ENCODE measurements around the gene DNAI1.

The DNAI1 gene

GRCh38 chr9:34552606-34552981 is 94.0 kb downstream of the DNAI1 start:
- no peak overlapping the region for H2BK5ac ChIP-seq (ENCODE audit: low read length)
- no CpG with 5 or more reads among the region's 13 CpGs for WGBS, 2 donors (ENCODE audit: extremely low coverage in 2 of 2, insufficient read length in 2 of 2, insufficient replicate concordance in 1 of 2)
- no peak overlapping the region for H3K27ac ChIP-seq (replicated peaks; ENCODE audit: low read length)
- H3K23ac ChIP-seq (ENCODE audit: low read depth, low read length, poor library complexity), result no peak overlapping the region
- H3K4me1 ChIP-seq (ENCODE audit: control insufficient read depth in 2 of 2, insufficient read depth in 1 of 2, low read depth in 1 of 2, low read length in 2 of 2), result peaks cover 8 to 15% of the 10 kb centered on the region in 2 donors
- no peak overlapping the region for H3K18ac ChIP-seq (ENCODE audit: low read length)
- H2BK15ac ChIP-seq (ENCODE audit: low read length), result no peak overlapping the region
- peaks cover 24 to 78% of the 10 kb centered on the region in 2 donors for H3K36me3 ChIP-seq (replicated peaks in 1 of 2; ENCODE audit: control insufficient read depth in 2 of 2, insufficient read depth in 2 of 2, low read length in 2 of 2)
- H3K14ac ChIP-seq (ENCODE audit: low read length), result no peak overlapping the region
- no peak overlapping the region for H3K4me3 ChIP-seq (ENCODE audit: low read length in 2 of 2)
- H3K9me3 ChIP-seq (replicated peaks in 1 of 2; ENCODE audit: control insufficient read depth in 2 of 2, insufficient read depth in 1 of 2, low read depth in 1 of 2, low read length in 2 of 2), result no peaks in the 10 kb centered on the region
- H2BK12ac ChIP-seq (ENCODE audit: low read length), result no peak overlapping the region
- H3K4ac ChIP-seq (ENCODE audit: low read length), result no peak overlapping the region
- no peak overlapping the region for H2AFZ ChIP-seq (ENCODE audit: low read length)
- H3K4me2 ChIP-seq (ENCODE audit: insufficient read depth, low read length, poor library complexity, severe bottlenecking), result no peak overlapping the region
- H2AK5ac ChIP-seq (ENCODE audit: low read depth, low read length), result no peak overlapping the region
- no peak overlapping the region for H2BK120ac ChIP-seq (ENCODE audit: low read depth, low read length)
- H3K27me3 ChIP-seq (ENCODE audit: control insufficient read depth in 3 of 3, insufficient read depth in 3 of 3, low read depth in 1 of 3, low read length in 3 of 3), result no peaks in the 10 kb centered on the region
- DNase-seq (ENCODE audit: low spot score), result no peak
- H3K79me1 ChIP-seq (ENCODE audit: low read depth, low read length), result no peaks in the 10 kb centered on the region
- H4K8ac ChIP-seq (ENCODE audit: low read depth, low read length), result no peak overlapping the region
- no peak overlapping the region for H3K9ac ChIP-seq (ENCODE audit: low read depth, low read length, poor library complexity)
- no peak overlapping the region for H4K91ac ChIP-seq (ENCODE audit: low read depth, low read length, poor library complexity)

DNA sequence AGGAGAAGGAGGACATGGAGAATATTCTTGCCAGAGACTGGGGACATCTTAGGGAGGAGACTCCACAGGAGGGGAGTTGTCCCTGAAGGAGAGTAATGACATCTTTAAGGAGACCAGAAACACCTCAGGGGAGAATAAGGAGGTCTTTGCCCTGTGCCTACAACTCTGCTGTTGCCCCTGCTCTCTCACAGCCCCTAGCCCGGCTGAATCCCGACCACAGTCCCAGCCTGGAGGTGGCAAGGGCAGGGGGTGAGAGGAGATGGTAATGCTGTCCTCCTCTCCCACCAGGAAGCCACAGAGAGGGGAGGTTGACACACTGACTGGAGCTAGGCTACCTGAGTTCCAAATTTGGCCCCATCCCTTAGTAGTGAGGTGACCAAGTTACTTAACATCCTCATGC is 94.4 kb downstream of the DNAI1 start:
- peaks cover 8 to 15% of the 10 kb centered on the region in 2 donors for H3K4me1 ChIP-seq (ENCODE audit: control insufficient read depth in 2 of 2, insufficient read depth in 1 of 2, low read depth in 1 of 2, low read length in 2 of 2)
- H3K36me3 ChIP-seq (replicated peaks in 1 of 2; ENCODE audit: control insufficient read depth in 2 of 2, insufficient read depth in 2 of 2, low read length in 2 of 2), result peaks cover 24 to 82% of the 10 kb centered on the region in 2 donors
- H2AK5ac ChIP-seq (ENCODE audit: low read depth, low read length), result no peak overlapping the region
- no peak overlapping the region for H2BK12ac ChIP-seq (ENCODE audit: low read length)
- H3K9ac ChIP-seq (ENCODE audit: low read depth, low read length, poor library complexity), result no peak overlapping the region
- no peaks in the 10 kb centered on the region for H3K9me3 ChIP-seq (replicated peaks in 1 of 2; ENCODE audit: control insufficient read depth in 2 of 2, insufficient read depth in 1 of 2, low read depth in 1 of 2, low read length in 2 of 2)
- no peak overlapping the region for H3K4ac ChIP-seq (ENCODE audit: low read length)
- no peak overlapping the region for H3K14ac ChIP-seq (ENCODE audit: low read length)
- H3K4me2 ChIP-seq (ENCODE audit: insufficient read depth, low read length, poor library complexity, severe bottlenecking), result no peak overlapping the region
- H2BK15ac ChIP-seq (ENCODE audit: low read length), result no peak overlapping the region
- H3K23ac ChIP-seq (ENCODE audit: low read depth, low read length, poor library complexity), result no peak overlapping the region
- H4K8ac ChIP-seq (ENCODE audit: low read depth, low read length), result no peak overlapping the region
- WGBS, 2 donors (ENCODE audit: extremely low coverage in 2 of 2, insufficient read length in 2 of 2, insufficient replicate concordance in 1 of 2), result no CpG with 5 or more reads among the region's 2 CpGs
- no peak overlapping the region for H2BK5ac ChIP-seq (ENCODE audit: low read length)
- DNase-seq (ENCODE audit: low spot score), result no peak
- no peaks in the 10 kb centered on the region for H3K27me3 ChIP-seq (ENCODE audit: control insufficient read depth in 3 of 3, insufficient read depth in 3 of 3, low read depth in 1 of 3, low read length in 3 of 3)
- no peak overlapping the region for H3K4me3 ChIP-seq (ENCODE audit: low read length in 2 of 2)
- no peak overlapping the region for H2BK120ac ChIP-seq (ENCODE audit: low read depth, low read length)
- H3K79me1 ChIP-seq (ENCODE audit: low read depth, low read length), result no peaks in the 10 kb centered on the region
- no peak overlapping the region for H4K91ac ChIP-seq (ENCODE audit: low read depth, low read length, poor library complexity)
- H3K18ac ChIP-seq (ENCODE audit: low read length), result no peak overlapping the region
- no peak overlapping the region for H3K27ac ChIP-seq (replicated peaks; ENCODE audit: low read length)
- H2AFZ ChIP-seq (ENCODE audit: low read length), result no peak overlapping the region

DNA sequence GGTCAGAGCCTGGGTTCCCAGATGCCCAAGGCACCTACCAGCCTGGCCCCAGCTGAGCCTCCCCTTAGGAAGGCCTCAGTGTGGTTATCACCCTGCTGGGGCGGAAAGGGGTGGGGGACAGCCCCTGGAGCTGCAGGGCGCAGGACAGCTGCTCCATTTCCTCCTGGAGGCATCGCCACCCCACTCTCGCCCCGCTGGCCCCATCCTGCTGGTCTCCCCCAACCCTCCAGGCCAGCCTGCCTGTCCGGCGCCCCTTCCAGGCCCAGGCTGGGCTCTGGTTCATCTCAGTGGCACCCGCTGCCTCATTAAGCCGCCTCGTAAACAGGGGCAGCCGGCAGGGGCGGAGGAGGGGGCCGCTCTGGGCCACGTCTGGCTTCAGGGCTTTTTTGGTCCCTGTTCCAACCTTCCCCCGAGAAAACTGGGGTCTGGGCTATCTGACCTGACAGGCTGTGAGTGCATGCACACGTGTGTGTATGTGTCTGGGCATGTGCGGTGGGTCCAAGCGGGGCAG is 95.0 kb downstream of the DNAI1 start:
- Histone ChIP-seq H3K27ac (replicated peaks; ENCODE audit: low read length) (no peak overlapping the region), H3K36me3 (replicated peaks in 1 of 2; ENCODE audit: control insufficient read depth in 2 of 2, insufficient read depth in 2 of 2, low read length in 2 of 2) (peaks cover 26 to 88% of the 10 kb centered on the region in 2 donors), H4K91ac (ENCODE audit: low read depth, low read length, poor library complexity) (no peak overlapping the region), H2BK120ac (ENCODE audit: low read depth, low read length) (no peak overlapping the region), H3K4me1 (ENCODE audit: control insufficient read depth in 2 of 2, insufficient read depth in 1 of 2, low read depth in 1 of 2, low read length in 2 of 2) (peaks cover 8 to 13% of the 10 kb centered on the region in 2 donors), H2BK5ac (ENCODE audit: low read length) (no peak overlapping the region), H4K8ac (ENCODE audit: low read depth, low read length) (no peak overlapping the region), H2BK15ac (ENCODE audit: low read length) (no peak overlapping the region), H3K4me3 (ENCODE audit: low read length in 2 of 2) (no peak overlapping the region), H3K27me3 (ENCODE audit: control insufficient read depth in 3 of 3, insufficient read depth in 3 of 3, low read depth in 1 of 3, low read length in 3 of 3) (no peaks in the 10 kb centered on the region), H3K9me3 (replicated peaks in 1 of 2; ENCODE audit: control insufficient read depth in 2 of 2, insufficient read depth in 1 of 2, low read depth in 1 of 2, low read length in 2 of 2) (no peaks in the 10 kb centered on the region), H3K4ac (ENCODE audit: low read length) (no peak overlapping the region), H3K9ac (ENCODE audit: low read depth, low read length, poor library complexity) (no peak overlapping the region), H2BK12ac (ENCODE audit: low read length) (no peak overlapping the region), H2AK5ac (ENCODE audit: low read depth, low read length) (no peak overlapping the region), H3K18ac (ENCODE audit: low read length) (no peak overlapping the region), H2AFZ (ENCODE audit: low read length) (no peak overlapping the region), H3K4me2 (ENCODE audit: insufficient read depth, low read length, poor library complexity, severe bottlenecking) (no peak overlapping the region), H3K23ac (ENCODE audit: low read depth, low read length, poor library complexity) (no peak overlapping the region), H3K79me1 (ENCODE audit: low read depth, low read length) (no peaks in the 10 kb centered on the region), H3K14ac (ENCODE audit: low read length) (no peak overlapping the region)
- no CpG with 5 or more reads among the region's 18 CpGs for WGBS, 2 donors (ENCODE audit: extremely low coverage in 2 of 2, insufficient read length in 2 of 2, insufficient replicate concordance in 1 of 2)
- DNase-seq (ENCODE audit: low spot score), result no peak

DNA sequence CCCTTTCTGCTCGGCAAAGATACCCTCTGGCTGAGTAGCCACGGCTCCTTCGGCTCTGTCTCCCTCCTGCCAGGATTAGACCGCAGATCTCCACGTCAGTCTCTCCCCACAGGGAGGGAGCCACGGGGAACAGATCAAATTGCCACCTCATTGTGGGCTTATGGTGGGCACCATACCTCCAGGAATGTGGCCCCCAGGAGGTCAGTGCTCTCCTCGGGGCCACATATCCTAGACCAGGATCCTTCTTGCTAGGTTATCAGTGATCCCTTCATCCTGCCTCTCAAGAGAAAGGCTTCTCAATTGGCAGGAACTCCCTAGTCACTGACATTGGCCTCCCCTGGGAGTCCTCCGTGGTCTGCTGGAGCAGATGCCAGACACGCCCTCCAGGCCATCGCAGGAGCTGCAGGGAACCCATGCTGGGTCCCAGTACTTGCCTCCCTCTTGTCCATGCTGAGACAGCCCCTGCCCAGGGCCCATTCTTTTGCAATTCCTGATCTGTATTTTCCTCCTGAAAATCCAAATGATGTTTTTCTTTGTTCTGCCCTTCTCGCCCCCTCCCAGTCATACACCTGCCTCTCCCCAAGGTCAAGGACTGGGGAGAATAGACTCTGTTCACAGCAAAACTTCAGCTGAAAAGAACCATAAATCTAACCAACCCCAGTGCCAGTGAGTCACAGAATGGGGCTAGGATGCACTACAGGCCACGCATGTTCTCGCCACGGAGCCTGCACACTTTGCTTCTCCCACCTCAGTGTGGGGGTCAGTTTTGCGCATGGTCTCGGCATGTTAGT is 95.8 kb downstream of the DNAI1 start:
- Histone ChIP-seq H4K91ac (ENCODE audit: low read depth, low read length, poor library complexity) (no peak overlapping the region), H3K4ac (ENCODE audit: low read length) (no peak overlapping the region), H3K4me3 (ENCODE audit: low read length in 2 of 2) (no peak overlapping the region), H4K8ac (ENCODE audit: low read depth, low read length) (no peak overlapping the region), H3K36me3 (replicated peaks in 1 of 2; ENCODE audit: control insufficient read depth in 2 of 2, insufficient read depth in 2 of 2, low read length in 2 of 2) (peaks cover 28 to 96% of the 10 kb centered on the region in 2 donors), H2BK15ac (ENCODE audit: low read length) (no peak overlapping the region), H2AFZ (ENCODE audit: low read length) (no peak overlapping the region), H3K9ac (ENCODE audit: low read depth, low read length, poor library complexity) (no peak overlapping the region), H3K23ac (ENCODE audit: low read depth, low read length, poor library complexity) (no peak overlapping the region), H2BK5ac (ENCODE audit: low read length) (no peak overlapping the region), H2BK12ac (ENCODE audit: low read length) (no peak overlapping the region), H3K14ac (ENCODE audit: low read length) (peak overlapping the region; percentile 49), H3K4me2 (ENCODE audit: insufficient read depth, low read length, poor library complexity, severe bottlenecking) (no peak overlapping the region), H3K27ac (replicated peaks; ENCODE audit: low read length) (no peak overlapping the region), H3K4me1 (ENCODE audit: control insufficient read depth in 2 of 2, insufficient read depth in 1 of 2, low read depth in 1 of 2, low read length in 2 of 2) (peaks cover 12 to 21% of the 10 kb centered on the region in 2 donors), H3K79me1 (ENCODE audit: low read depth, low read length) (no peaks in the 10 kb centered on the region), H2AK5ac (ENCODE audit: low read depth, low read length) (no peak overlapping the region), H3K9me3 (replicated peaks in 1 of 2; ENCODE audit: control insufficient read depth in 2 of 2, insufficient read depth in 1 of 2, low read depth in 1 of 2, low read length in 2 of 2) (no peaks in the 10 kb centered on the region), H3K18ac (ENCODE audit: low read length) (peak overlapping the region; percentile 39), H2BK120ac (ENCODE audit: low read depth, low read length) (no peak overlapping the region), H3K27me3 (ENCODE audit: control insufficient read depth in 3 of 3, insufficient read depth in 3 of 3, low read depth in 1 of 3, low read length in 3 of 3) (no peaks in the 10 kb centered on the region)
- no CpG with 5 or more reads among the region's 16 CpGs for WGBS, 2 donors (ENCODE audit: extremely low coverage in 2 of 2, insufficient read length in 2 of 2, insufficient replicate concordance in 1 of 2)
- no peak for DNase-seq (ENCODE audit: low spot score)
